ENCODE data around the gene SLC6A19.

DNA sequence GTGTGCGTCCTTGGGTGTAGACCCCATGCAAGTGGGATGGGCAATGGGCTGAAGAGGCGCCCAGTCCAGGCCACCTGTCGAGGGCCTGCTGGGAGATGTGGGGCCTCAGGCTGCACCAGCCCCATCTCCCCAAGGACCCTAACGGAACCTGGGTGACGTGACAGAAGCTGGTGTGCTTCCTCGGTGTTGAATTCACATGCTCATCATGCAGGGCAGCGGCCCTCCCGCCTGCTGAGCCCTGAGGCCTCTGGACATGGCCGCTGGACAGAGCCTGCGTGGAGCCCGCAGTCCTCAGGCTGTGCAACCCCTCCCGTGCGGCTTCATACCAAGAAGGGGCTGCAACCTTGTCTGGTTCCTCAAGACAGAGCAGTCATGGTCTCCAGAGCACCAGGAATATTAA lies 66.7 kb downstream of the SLC6A19 start:
- TF ChIP-seq, protein P1, sequence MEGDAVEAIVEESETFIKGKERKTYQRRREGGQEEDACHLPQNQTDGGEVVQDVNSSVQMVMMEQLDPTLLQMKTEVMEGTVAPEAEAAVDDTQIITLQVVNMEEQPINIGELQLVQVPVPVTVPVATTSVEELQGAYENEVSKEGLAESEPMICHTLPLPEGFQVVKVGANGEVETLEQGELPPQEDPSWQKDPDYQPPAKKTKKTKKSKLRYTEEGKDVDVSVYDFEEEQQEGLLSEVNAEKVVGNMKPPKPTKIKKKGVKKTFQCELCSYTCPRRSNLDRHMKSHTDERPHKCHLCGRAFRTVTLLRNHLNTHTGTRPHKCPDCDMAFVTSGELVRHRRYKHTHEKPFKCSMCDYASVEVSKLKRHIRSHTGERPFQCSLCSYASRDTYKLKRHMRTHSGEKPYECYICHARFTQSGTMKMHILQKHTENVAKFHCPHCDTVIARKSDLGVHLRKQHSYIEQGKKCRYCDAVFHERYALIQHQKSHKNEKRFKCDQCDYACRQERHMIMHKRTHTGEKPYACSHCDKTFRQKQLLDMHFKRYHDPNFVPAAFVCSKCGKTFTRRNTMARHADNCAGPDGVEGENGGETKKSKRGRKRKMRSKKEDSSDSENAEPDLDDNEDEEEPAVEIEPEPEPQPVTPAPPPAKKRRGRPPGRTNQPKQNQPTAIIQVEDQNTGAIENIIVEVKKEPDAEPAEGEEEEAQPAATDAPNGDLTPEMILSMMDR (IDR thresholded peaks at IDR 0.05): no peak
- TF ChIP-seq EZH2 (IDR thresholded peaks at IDR 0.05): no peak
- TF ChIP-seq EZH2phosphoT487 (IDR thresholded peaks at IDR 0.05): no peak

Measured in neural progenitor cell (in vitro differentiated cells).